Uterus (tissue), 2 donors: ENCODE results near the gene BTBD16.

Experiments used
- POLR2A ChIP-seq, 2 donors: fragments of 450-650 bp; IDR thresholded peaks; one replicate each; pipeline ENCODE4 v1.6.1; 2016; ENCODE audit warnings: antibody characterized with exemption in 2 of 2, mild to moderate bottlenecking in 1 of 2, moderate library complexity in 1 of 2
- TF ChIP-seq, protein P1 (sequence below), 4 experiments: fragments of 200-600 bp in 2 of 4; fragments of 450-650 bp in 2 of 4; sonication (generic) in 2 of 4; IDR thresholded peaks; one replicate each; pipeline ENCODE4 v1.5.1; 2016 to 2019; ENCODE audit warnings: antibody characterized with exemption in 4 of 4, mild to moderate bottlenecking in 2 of 4, moderate library complexity in 1 of 4

DNA sequence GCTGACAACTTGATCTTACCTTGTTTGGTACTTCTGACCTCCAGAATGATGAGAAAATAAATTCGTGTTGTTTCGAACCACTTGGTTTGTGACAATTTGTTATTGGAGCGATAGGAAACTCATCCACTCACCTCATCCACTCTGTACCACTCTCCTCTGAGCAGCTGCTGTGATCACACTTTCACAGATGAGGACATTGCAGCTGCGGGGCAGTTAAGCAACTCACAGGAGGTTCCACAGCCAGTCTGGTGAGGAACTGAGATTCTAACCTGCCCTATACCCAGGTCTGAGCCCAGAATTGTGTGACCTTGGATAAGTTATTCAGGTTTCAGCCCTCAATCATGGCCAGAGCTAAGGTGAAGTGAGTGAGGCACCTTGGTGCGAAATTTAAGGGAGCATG, 35.2 kb downstream of the BTBD16 start:
- TF ChIP-seq, protein P1, sequence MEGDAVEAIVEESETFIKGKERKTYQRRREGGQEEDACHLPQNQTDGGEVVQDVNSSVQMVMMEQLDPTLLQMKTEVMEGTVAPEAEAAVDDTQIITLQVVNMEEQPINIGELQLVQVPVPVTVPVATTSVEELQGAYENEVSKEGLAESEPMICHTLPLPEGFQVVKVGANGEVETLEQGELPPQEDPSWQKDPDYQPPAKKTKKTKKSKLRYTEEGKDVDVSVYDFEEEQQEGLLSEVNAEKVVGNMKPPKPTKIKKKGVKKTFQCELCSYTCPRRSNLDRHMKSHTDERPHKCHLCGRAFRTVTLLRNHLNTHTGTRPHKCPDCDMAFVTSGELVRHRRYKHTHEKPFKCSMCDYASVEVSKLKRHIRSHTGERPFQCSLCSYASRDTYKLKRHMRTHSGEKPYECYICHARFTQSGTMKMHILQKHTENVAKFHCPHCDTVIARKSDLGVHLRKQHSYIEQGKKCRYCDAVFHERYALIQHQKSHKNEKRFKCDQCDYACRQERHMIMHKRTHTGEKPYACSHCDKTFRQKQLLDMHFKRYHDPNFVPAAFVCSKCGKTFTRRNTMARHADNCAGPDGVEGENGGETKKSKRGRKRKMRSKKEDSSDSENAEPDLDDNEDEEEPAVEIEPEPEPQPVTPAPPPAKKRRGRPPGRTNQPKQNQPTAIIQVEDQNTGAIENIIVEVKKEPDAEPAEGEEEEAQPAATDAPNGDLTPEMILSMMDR (IDR thresholded peaks at IDR 0.05): no peak
- TF ChIP-seq POLR2A (IDR thresholded peaks at IDR 0.05): no peak
